ENCODE data around the gene PIP5K1C. TPM values are rescaled to one million over a fixed set of nuclear protein-coding genes. Genes with fewer than 3 reads are reported as not detected.

Gene PIP5K1C
- polyA plus RNA-seq, 1 donor (not counting 4 experiments of a cell fraction or from before 2014, with no cell fraction given), result 3.6 TPM

- DNase-seq (ENCODE audit: low read depth, low spot score) (no peak), FAIRE-seq (no peak)
- Histone ChIP-seq H3K9ac (ENCODE audit: control insufficient read depth, extremely low read depth, insufficient read depth, low read length) (no peak overlapping the region), H2AFZ (ENCODE audit: control insufficient read depth, low read length) (no peak overlapping the region), H3K36me3 (ENCODE audit: control insufficient read depth in 2 of 2, extremely low read depth in 1 of 2, insufficient read depth in 2 of 2, low read length in 2 of 2) (peaks cover 0 to 8% of the 10 kb centered on the region in 2 experiments), H3K27me3 (ENCODE audit: control insufficient read depth, extremely low read depth, insufficient read depth, low read length) (no peaks in the 10 kb centered on the region), H3K9me3 (ENCODE audit: control insufficient read depth, low read depth, low read length) (no peaks in the 10 kb centered on the region), H3K27ac (ENCODE audit: control insufficient read depth, insufficient read depth, low read length) (no peak overlapping the region), H3K4me2 (ENCODE audit: control insufficient read depth, extremely low read depth, insufficient read depth, low read depth, low read length) (no peak overlapping the region), H3K9me1 (ENCODE audit: control insufficient read depth, extremely low read depth, insufficient read depth, low read length) (no peaks in the 10 kb centered on the region), H3K79me2 (ENCODE audit: control insufficient read depth, insufficient read depth, low read length) (no peaks in the 10 kb centered on the region), H3K4me1 (ENCODE audit: control insufficient read depth, extremely low read depth, insufficient read depth, low read length) (no peaks in the 10 kb centered on the region), H3K4me3 (ENCODE audit: control insufficient read depth in 2 of 3, extremely low read depth in 1 of 3, insufficient read depth in 2 of 3, low read depth in 1 of 3, low read length in 3 of 3) (no peak overlapping the region), H4K20me1 (ENCODE audit: control insufficient read depth, extremely low read depth, insufficient read depth, low read length) (no peaks in the 10 kb centered on the region)
- dilution Hi-C loops (cut with MboI; ENCODE audit: extremely low pct_ligation_motif_present, low sequenced_read_pairs), result no loop called here
- TF ChIP-seq EZH2 (IDR thresholded peaks at IDR 0.05; ENCODE audit: low read length), result no peak
- TF ChIP-seq, protein P1, sequence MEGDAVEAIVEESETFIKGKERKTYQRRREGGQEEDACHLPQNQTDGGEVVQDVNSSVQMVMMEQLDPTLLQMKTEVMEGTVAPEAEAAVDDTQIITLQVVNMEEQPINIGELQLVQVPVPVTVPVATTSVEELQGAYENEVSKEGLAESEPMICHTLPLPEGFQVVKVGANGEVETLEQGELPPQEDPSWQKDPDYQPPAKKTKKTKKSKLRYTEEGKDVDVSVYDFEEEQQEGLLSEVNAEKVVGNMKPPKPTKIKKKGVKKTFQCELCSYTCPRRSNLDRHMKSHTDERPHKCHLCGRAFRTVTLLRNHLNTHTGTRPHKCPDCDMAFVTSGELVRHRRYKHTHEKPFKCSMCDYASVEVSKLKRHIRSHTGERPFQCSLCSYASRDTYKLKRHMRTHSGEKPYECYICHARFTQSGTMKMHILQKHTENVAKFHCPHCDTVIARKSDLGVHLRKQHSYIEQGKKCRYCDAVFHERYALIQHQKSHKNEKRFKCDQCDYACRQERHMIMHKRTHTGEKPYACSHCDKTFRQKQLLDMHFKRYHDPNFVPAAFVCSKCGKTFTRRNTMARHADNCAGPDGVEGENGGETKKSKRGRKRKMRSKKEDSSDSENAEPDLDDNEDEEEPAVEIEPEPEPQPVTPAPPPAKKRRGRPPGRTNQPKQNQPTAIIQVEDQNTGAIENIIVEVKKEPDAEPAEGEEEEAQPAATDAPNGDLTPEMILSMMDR (optimal IDR thresholded peaks at IDR 0.05 in 1 of 3, IDR thresholded peaks at IDR 0.05 in 1 of 3, conservative IDR thresholded peaks at IDR 0.05 in 1 of 3; ENCODE audit: extremely low read depth in 1 of 3, insufficient read depth in 2 of 3, low read length in 3 of 3), result no peak
Measured at GRCh38 chr19:3632739-3633558, 67.3 kb downstream of the PIP5K1C start.

GRCh38 chr19:3632098-3632497 is 68.2 kb downstream of the PIP5K1C start:
- Histone ChIP-seq H3K27ac (ENCODE audit: control insufficient read depth, insufficient read depth, low read length) (no peak overlapping the region), H3K36me3 (ENCODE audit: control insufficient read depth in 2 of 2, extremely low read depth in 1 of 2, insufficient read depth in 2 of 2, low read length in 2 of 2) (peaks cover 0 to 6% of the 10 kb centered on the region in 2 experiments)
- TF ChIP-seq, protein P1 (optimal IDR thresholded peaks at IDR 0.05 in 1 of 3, IDR thresholded peaks at IDR 0.05 in 1 of 3, conservative IDR thresholded peaks at IDR 0.05 in 1 of 3; ENCODE audit: extremely low read depth in 1 of 3, insufficient read depth in 2 of 3, low read length in 3 of 3), result no peak
- TF ChIP-seq EZH2 (IDR thresholded peaks at IDR 0.05; ENCODE audit: low read length), result no peak

More at GRCh38 chr19:3632098-3632497, 68.2 kb downstream of the PIP5K1C start:
- Histone ChIP-seq H3K4me3 (ENCODE audit: control insufficient read depth in 2 of 3, extremely low read depth in 1 of 3, insufficient read depth in 2 of 3, low read depth in 1 of 3, low read length in 3 of 3) (no peak overlapping the region), H3K9me1 (ENCODE audit: control insufficient read depth, extremely low read depth, insufficient read depth, low read length) (no peaks in the 10 kb centered on the region), H2AFZ (ENCODE audit: control insufficient read depth, low read length) (no peak overlapping the region), H4K20me1 (ENCODE audit: control insufficient read depth, extremely low read depth, insufficient read depth, low read length) (no peaks in the 10 kb centered on the region), H3K4me2 (ENCODE audit: control insufficient read depth, extremely low read depth, insufficient read depth, low read depth, low read length) (no peak overlapping the region), H3K9ac (ENCODE audit: control insufficient read depth, extremely low read depth, insufficient read depth, low read length) (no peak overlapping the region), H3K27me3 (ENCODE audit: control insufficient read depth, extremely low read depth, insufficient read depth, low read length) (no peaks in the 10 kb centered on the region), H3K9me3 (ENCODE audit: control insufficient read depth, low read depth, low read length) (no peaks in the 10 kb centered on the region), H3K79me2 (ENCODE audit: control insufficient read depth, insufficient read depth, low read length) (no peaks in the 10 kb centered on the region), H3K4me1 (ENCODE audit: control insufficient read depth, extremely low read depth, insufficient read depth, low read length) (no peaks in the 10 kb centered on the region)
- dilution Hi-C loops (cut with MboI; ENCODE audit: extremely low pct_ligation_motif_present, low sequenced_read_pairs), result no loop called here
- DNase-seq (ENCODE audit: low read depth, low spot score) (no peak), FAIRE-seq (no peak)

Measured in keratinocyte (primary cell).